Mesodermal cell (in vitro differentiated cells): ENCODE measurements around the gene RASA3.

ENCODE experiments used
- H3K27ac ChIP-seq: 2 replicates; pipeline ENCODE4 v1.7.0; 2013; ENCODE audit warnings: mild to moderate bottlenecking, low read depth, low read length, moderate library complexity; ENCODE audit not compliant: severe bottlenecking
- H3K36me3 ChIP-seq: 2 replicates; pipeline ENCODE4 v1.7.1; 2013; ENCODE audit warnings: mild to moderate bottlenecking, low read length, moderate library complexity; ENCODE audit not compliant: control insufficient read depth, insufficient read depth
- H3K4me1 ChIP-seq: one replicate; pipeline ENCODE4 v1.7.1; 2013; ENCODE audit warnings: mild to moderate bottlenecking, low read length; ENCODE audit not compliant: insufficient read depth, control insufficient read depth, poor library complexity, severe bottlenecking
- H3K4me3 ChIP-seq: 2 replicates; pipeline ENCODE4 v1.7.0; 2013; ENCODE audit warnings: low read length, control low read depth, mild to moderate bottlenecking; ENCODE audit not compliant: insufficient read depth, poor library complexity, severe bottlenecking; ENCODE audit errors: extremely low read depth
- H3K9me3 ChIP-seq: 2 replicates; pipeline ENCODE4 v1.7.1; 2013; ENCODE audit warnings: mild to moderate bottlenecking, low read length, moderate library complexity; ENCODE audit not compliant: control insufficient read depth
- WGBS, 2 experiments: methylation state at CpG; one replicate each; pipeline ENCODE4 v1.1.5; 2013; ENCODE audit warnings: missing lambda C conversion rate in 2 of 2; ENCODE audit not compliant: insufficient coverage in 2 of 2; 5-methylcytosine and 5-hydroxymethylcytosine counted together

Gene RASA3

GRCh38 chr13:113948034-113948742 is 184.2 kb downstream of the RASA3 start:
- no peaks in the 10 kb centered on the region for H3K9me3 ChIP-seq
- no peak overlapping the region for H3K4me3 ChIP-seq
- WGBS, 2 experiments = 91 to 92% methylated on average over 11 to 12 of the region's 14 CpGs
- no peak overlapping the region for H3K27ac ChIP-seq
- no peaks in the 10 kb centered on the region for H3K4me1 ChIP-seq
- H3K36me3 ChIP-seq = no peaks in the 10 kb centered on the region

GRCh38 chr13:113947311-113948033 is 185.0 kb downstream of the RASA3 start:
- WGBS, 2 experiments = 82 to 84% methylated on average over 16 of the region's 17 CpGs
- H3K4me1 ChIP-seq = no peaks in the 10 kb centered on the region
- no peak overlapping the region for H3K27ac ChIP-seq
- H3K4me3 ChIP-seq = no peak overlapping the region
- no peaks in the 10 kb centered on the region for H3K36me3 ChIP-seq
- H3K9me3 ChIP-seq = no peaks in the 10 kb centered on the region

GRCh38 chr13:113946409-113947181 is 185.8 kb downstream of the RASA3 start:
- Histone ChIP-seq H3K9me3 (no peaks in the 10 kb centered on the region), H3K36me3 (no peaks in the 10 kb centered on the region), H3K27ac (no peak overlapping the region), H3K4me3 (no peak overlapping the region), H3K4me1 (no peaks in the 10 kb centered on the region)
- whole genome bisulfite sequencing, 2 experiments = 94 to 97% methylated on average over 24 of the region's 26 CpGs

GRCh38 chr13:113945857-113946408 is 186.5 kb downstream of the RASA3 start:
- H3K36me3 ChIP-seq = no peaks in the 10 kb centered on the region
- WGBS, 2 experiments = 93 to 94% methylated on average over 23 to 25 of the region's 26 CpGs
- H3K9me3 ChIP-seq = no peaks in the 10 kb centered on the region
- H3K4me1 ChIP-seq = no peaks in the 10 kb centered on the region
- no peak overlapping the region for H3K27ac ChIP-seq
- no peak overlapping the region for H3K4me3 ChIP-seq

GRCh38 chr13:113943821-113944565 is 188.4 kb downstream of the RASA3 start:
- H3K4me1 ChIP-seq = no peaks in the 10 kb centered on the region
- H3K9me3 ChIP-seq = no peaks in the 10 kb centered on the region
- H3K4me3 ChIP-seq = no peak overlapping the region
- no peak overlapping the region for H3K27ac ChIP-seq
- 90 to 95% methylated on average over 12 to 15 of the region's 19 CpGs for WGBS, 2 experiments
- H3K36me3 ChIP-seq = no peaks in the 10 kb centered on the region

GRCh38 chr13:113942591-113943103 is 189.8 kb downstream of the RASA3 start:
- H3K36me3 ChIP-seq = no peaks in the 10 kb centered on the region

GRCh38 chr13:113941571-113942191 is 190.7 kb downstream of the RASA3 start:
- H3K4me1 ChIP-seq = no peaks in the 10 kb centered on the region
- WGBS, 2 experiments = 82 to 90% methylated on average over 15 of the region's 16 CpGs
- no peaks in the 10 kb centered on the region for H3K9me3 ChIP-seq

More at GRCh38 chr13:113942591-113943103, 189.8 kb downstream of the RASA3 start:
- Histone ChIP-seq H3K9me3 (no peaks in the 10 kb centered on the region), H3K4me3 (no peak overlapping the region), H3K27ac (no peak overlapping the region), H3K4me1 (no peaks in the 10 kb centered on the region)
- WGBS, 2 experiments = 96 to 97% methylated on average over 19 to 23 of the region's 23 CpGs

GRCh38 chr13:113939944-113940297 is 192.5 kb downstream of the RASA3 start:
- Histone ChIP-seq H3K36me3 (no peaks in the 10 kb centered on the region), H3K9me3 (no peaks in the 10 kb centered on the region), H3K4me1 (no peaks in the 10 kb centered on the region), H3K4me3 (no peak overlapping the region), H3K27ac (no peak overlapping the region)
- 91 to 92% methylated on average over 11 to 15 of the region's 16 CpGs for WGBS, 2 experiments

More at GRCh38 chr13:113941571-113942191, 190.7 kb downstream of the RASA3 start:
- Histone ChIP-seq H3K36me3 (no peaks in the 10 kb centered on the region), H3K27ac (no peak overlapping the region), H3K4me3 (no peak overlapping the region)

- no peak overlapping the region for H3K4me3 ChIP-seq
- 90 to 91% methylated on average over 26 of the region's 28 CpGs for WGBS, 2 experiments
- no peaks in the 10 kb centered on the region for H3K4me1 ChIP-seq
Observed at GRCh38 chr13:113939129-113939943, 193.1 kb downstream of the RASA3 start.

More at GRCh38 chr13:113939129-113939943, 193.1 kb downstream of the RASA3 start:
- Histone ChIP-seq H3K9me3 (no peaks in the 10 kb centered on the region), H3K27ac (no peak overlapping the region), H3K36me3 (no peaks in the 10 kb centered on the region)
